Measurements from ENCODE around the gene GABRB2.

DNA sequence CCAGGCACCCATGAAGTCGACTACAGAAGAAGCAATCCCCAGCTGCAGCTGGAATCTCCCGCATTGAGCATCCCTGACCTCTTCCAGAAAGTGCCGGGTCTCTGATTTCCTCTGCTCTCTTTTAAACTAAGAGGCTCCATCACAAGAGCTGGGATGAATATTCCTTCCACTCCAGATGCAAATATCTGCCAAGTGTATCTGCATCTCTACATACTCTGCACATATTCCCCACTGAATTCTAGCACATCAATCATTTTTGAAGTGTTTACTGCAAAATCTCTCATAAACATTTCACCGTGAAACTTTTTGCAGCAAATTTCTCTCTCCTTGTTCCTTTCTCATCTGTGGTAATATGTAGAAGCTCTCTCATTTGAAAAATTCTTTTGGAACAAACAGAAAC is 161.5 kb downstream of the GABRB2 start:
- TF ChIP-seq, protein P1, sequence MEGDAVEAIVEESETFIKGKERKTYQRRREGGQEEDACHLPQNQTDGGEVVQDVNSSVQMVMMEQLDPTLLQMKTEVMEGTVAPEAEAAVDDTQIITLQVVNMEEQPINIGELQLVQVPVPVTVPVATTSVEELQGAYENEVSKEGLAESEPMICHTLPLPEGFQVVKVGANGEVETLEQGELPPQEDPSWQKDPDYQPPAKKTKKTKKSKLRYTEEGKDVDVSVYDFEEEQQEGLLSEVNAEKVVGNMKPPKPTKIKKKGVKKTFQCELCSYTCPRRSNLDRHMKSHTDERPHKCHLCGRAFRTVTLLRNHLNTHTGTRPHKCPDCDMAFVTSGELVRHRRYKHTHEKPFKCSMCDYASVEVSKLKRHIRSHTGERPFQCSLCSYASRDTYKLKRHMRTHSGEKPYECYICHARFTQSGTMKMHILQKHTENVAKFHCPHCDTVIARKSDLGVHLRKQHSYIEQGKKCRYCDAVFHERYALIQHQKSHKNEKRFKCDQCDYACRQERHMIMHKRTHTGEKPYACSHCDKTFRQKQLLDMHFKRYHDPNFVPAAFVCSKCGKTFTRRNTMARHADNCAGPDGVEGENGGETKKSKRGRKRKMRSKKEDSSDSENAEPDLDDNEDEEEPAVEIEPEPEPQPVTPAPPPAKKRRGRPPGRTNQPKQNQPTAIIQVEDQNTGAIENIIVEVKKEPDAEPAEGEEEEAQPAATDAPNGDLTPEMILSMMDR (IDR thresholded peaks at IDR 0.05; ENCODE audit: borderline replicate concordance, extremely low read depth, low read length, poor library complexity, severe bottlenecking), result no peak
- TF ChIP-seq EZH2 (IDR thresholded peaks at IDR 0.05; ENCODE audit: borderline replicate concordance, low read depth, low read length, severe bottlenecking), result no peak
